ENCODE data around the gene ZNF254. TPM values are rescaled to one million over a fixed set of nuclear protein-coding genes. Genes with fewer than 3 reads are reported as not detected.
A peak's percentile ranks its signal among the peaks of the same experiment; 100 is the strongest.

Gene ZNF254
- polyA plus RNA-seq, 1 of the 3 experiments (the other 2 are of a cell fraction), result 3.1 TPM

- TF ChIP-seq PBX3 (IDR thresholded peaks at IDR 0.05) (peak; percentile 46; the same call in 1 of the 2 replicates), ZBTB33 (IDR thresholded peaks at IDR 0.05; ENCODE audit: borderline replicate concordance, low read depth) (no peak), GATA2 (CRISPR knock-in tag; IDR thresholded peaks at IDR 0.05) (no peak), FOXM1 (IDR thresholded peaks at IDR 0.05; ENCODE audit: low read depth) (no peak), CTCF (IDR thresholded peaks at IDR 0.05) (no peak), SMC3 (IDR thresholded peaks at IDR 0.05; ENCODE audit: low read depth, low read length) (no peak), YY1 (IDR thresholded peaks at IDR 0.05; ENCODE audit: low read depth) (no peak), POLR2AphosphoS5 (IDR thresholded peaks at IDR 0.05; ENCODE audit: low read depth, low read length) (no peak), NFIC (IDR thresholded peaks at IDR 0.05; ENCODE audit: borderline replicate concordance) (peak; percentile 26; the same call in 1 of the 2 replicates), IRF3 (IDR thresholded peaks at IDR 0.05; ENCODE audit: low read depth, low read length) (no peak)
Observed at GRCh38 chr19:24054044-24054935, 32.7 kb upstream of the ZNF254 start (continued).

GRCh38 chr19:24055548-24055947, 31.4 kb upstream of the ZNF254 start:
- H3K9me3 ChIP-seq, result no peaks in the 10 kb centered on the region
- no peak overlapping the region for H3K4me3 ChIP-seq (ENCODE audit: low read depth in 2 of 2, low read length in 1 of 2)
- H4K20me1 ChIP-seq (ENCODE audit: insufficient read depth), result peaks cover 14% of the 10 kb centered on the region; the same call in 1 of the 2 replicates
- 96% methylated on average over 3 of the region's 3 CpGs for WGBS (ENCODE audit: low lambda C conversion rate)
- H3K9me2 ChIP-seq, result no peaks in the 10 kb centered on the region
- H2AFZ ChIP-seq (ENCODE audit: low read depth), result no peak overlapping the region
- H3F3A ChIP-seq (replicated peaks; ENCODE audit: insufficient read depth), result peaks cover 36% of the 10 kb centered on the region
- H3K27me3 ChIP-seq (ENCODE audit: insufficient read depth), result no peaks in the 10 kb centered on the region
- ChIA-PET CTCF (no interaction called here), POLR2A (no interaction called here)
- no peak for DNase-seq
- H3K4me1 ChIP-seq (ENCODE audit: control insufficient read depth in 1 of 2, insufficient read depth in 2 of 2, low read depth in 1 of 2, low read length in 1 of 2), result peaks cover 0 to 12% of the 10 kb centered on the region in 2 experiments; a peak in 2 of 4 replicates
- H3K27ac ChIP-seq (ENCODE audit: low read depth in 2 of 2, low read length in 1 of 2), result no peak overlapping the region
- H3K4me2 ChIP-seq, result no peak overlapping the region
- H3K79me2 ChIP-seq (ENCODE audit: insufficient read depth), result peaks cover 13% of the 10 kb centered on the region; the same call in 1 of the 2 replicates
- no peak overlapping the region for H3K9ac ChIP-seq
- H3K36me3 ChIP-seq (replicated peaks in 1 of 2; ENCODE audit: control insufficient read depth in 1 of 2, insufficient read depth in 2 of 2, low read length in 1 of 2), result peaks cover 41 to 66% of the 10 kb centered on the region in 2 experiments
- TF ChIP-seq EZH2phosphoT487 (IDR thresholded peaks at IDR 0.05; ENCODE audit: borderline replicate concordance, low read depth) (no peak), EP300 (IDR thresholded peaks at IDR 0.05; ENCODE audit: borderline replicate concordance in 1 of 2, low read depth in 1 of 2, low read length in 1 of 2) (no peak), PBX3 (IDR thresholded peaks at IDR 0.05) (no peak), SMC3 (IDR thresholded peaks at IDR 0.05; ENCODE audit: low read depth, low read length) (no peak), ZBTB33 (IDR thresholded peaks at IDR 0.05; ENCODE audit: borderline replicate concordance, low read depth) (no peak), MAX (IDR thresholded peaks at IDR 0.05; ENCODE audit: low read depth) (no peak), POLR2AphosphoS5 (IDR thresholded peaks at IDR 0.05; ENCODE audit: low read depth, low read length) (no peak), ELF1 (IDR thresholded peaks at IDR 0.05) (no peak)

Measured in SK-N-SH (cell line).